Smooth muscle cell of the umbilical artery (primary cell): Measurements from ENCODE around the gene ERGIC1. TPM values are rescaled to one million over a fixed set of nuclear protein-coding genes. Genes with fewer than 3 reads are reported as not detected.

Experiments used
- total RNA-seq: library from RNA; depleted of rRNA; stranded (reverse); fragments of >200 nt; gene quantifications from 2 replicates; pipeline ENCODE4 v1.2.3, GENCODE V29; 2014

Gene ERGIC1
- total RNA-seq = 145 and 257 TPM in 2 replicates

GRCh38 chr5:172833686-172834414, at the start of gene ERGIC1:
ERGIC1 (plus strand) TSS chr5:172834251; CDS start chr5:172834414, 163 bp downstream.

GRCh38 chr5:172983542-172984243, 149.6 kb downstream of the ERGIC1 start, which contains the start of gene ATP6V0E1:
ATP6V0E1 (plus strand) TSS chr5:172983771; CDS start chr5:172983861, 90 bp downstream.

Other genes with a start within 250 kb of the ERGIC1 start
- 1.2 and 4.4 TPM in 2 replicates for gene NEURL1B, start 193.0 kb upstream of the ERGIC1 start, total RNA-seq
- 39.8 and 60.9 TPM in 2 replicates for gene DUSP1, start 63.1 kb upstream of the ERGIC1 start, total RNA-seq
- 43.6 and 47.2 TPM in 2 replicates for gene RPL26L1, start 125.2 kb downstream of the ERGIC1 start, total RNA-seq
- gene ATP6V0E1, start 149.5 kb downstream of the ERGIC1 start, total RNA-seq = 182 and 291 TPM in 2 replicates
- 10.0 and 15.7 TPM in 2 replicates for gene CREBRF, start 222.1 kb downstream of the ERGIC1 start, total RNA-seq